ENCODE measurements around the gene PTPN4.

DNA sequence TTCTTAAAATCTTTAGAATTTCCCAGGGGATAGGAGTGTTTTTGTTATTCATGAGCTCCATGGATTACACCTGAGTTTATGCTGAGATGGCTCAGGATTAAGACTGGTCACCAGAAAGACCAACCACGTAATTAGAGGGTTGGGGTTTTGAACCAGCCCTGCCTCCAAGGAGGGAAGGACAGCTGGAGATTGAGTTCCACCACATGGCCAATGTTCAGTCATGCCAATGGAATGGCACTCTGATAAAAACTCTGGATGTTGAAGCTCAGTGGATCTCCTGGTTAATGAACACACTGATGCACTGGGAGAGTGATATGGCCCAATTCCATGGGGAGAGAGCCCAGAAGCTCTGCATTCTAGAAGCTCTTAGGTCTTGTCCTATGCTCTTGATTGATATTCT lies 38.7 kb upstream of the PTPN4 start:
- TF ChIP-seq CTCF (IDR thresholded peaks at IDR 0.05) (no peak), ZFX (IDR thresholded peaks at IDR 0.05; ENCODE audit: borderline replicate concordance) (no peak)

Measured in 22Rv1 (cell line).